ENCODE measurements around the gene UPK3B. TPM values are rescaled to one million over a fixed set of nuclear protein-coding genes. Genes with fewer than 3 reads are reported as not detected.
A peak's percentile ranks its signal among the peaks of the same experiment; 100 is the strongest.
"Not testable (repeated sequence)": the region's sequence is repeated elsewhere in the genome, so short reads cannot be mapped to it uniquely, and the experiment has no call there.

The UPK3B gene
- 0.40 TPM for polyA plus RNA-seq (2013)

GRCh38 chr7:76509931-76510877 is at the start of gene UPK3B:
Gene UPK3B (plus strand): TSS chr7:76510552. CDS start chr7:76510653, 101 bp downstream.
- no peak within 1 kb of the TSS for H3K4me3 ChIP-seq (ENCODE audit: control insufficient read depth in 1 of 7, extremely low read depth in 1 of 7, insufficient read depth in 4 of 7, low read depth in 2 of 7, low read length in 6 of 7)
- DNase-seq: peak in 1 of 3 donors; percentile 11

DNA sequence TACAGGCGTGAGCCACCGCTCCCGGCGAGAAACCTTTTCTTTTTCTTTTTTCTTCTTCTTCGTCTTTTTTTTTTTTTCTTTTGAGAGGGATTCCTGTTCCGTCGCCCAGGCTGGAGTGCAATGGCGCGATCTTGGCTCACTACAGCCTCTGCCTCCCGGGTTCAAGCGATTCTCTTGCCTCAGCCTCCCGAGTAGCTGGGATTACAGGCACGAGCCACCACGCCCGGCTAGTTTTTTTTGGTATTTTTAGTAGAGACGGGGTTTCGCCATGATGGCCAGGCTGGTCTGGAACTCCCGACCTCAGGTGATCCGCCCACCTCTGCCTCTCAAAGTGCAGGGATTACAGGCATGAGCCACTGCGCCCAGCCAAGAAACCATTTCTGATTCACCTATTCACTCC is 49.6 kb upstream of the UPK3B start:
- WGBS (ENCODE audit: insufficient coverage): no CpG with 5 or more reads among the region's 20 CpGs
- H3K4me3 ChIP-seq (ENCODE audit: control insufficient read depth in 1 of 7, extremely low read depth in 1 of 7, insufficient read depth in 4 of 7, low read depth in 2 of 7, low read length in 6 of 7); H3K9me3 ChIP-seq (ENCODE audit: control extremely low read depth in 1 of 5, control insufficient read depth in 4 of 5, insufficient read depth in 2 of 5, low read depth in 1 of 5, low read length in 4 of 5); H3K27me3 ChIP-seq (replicated peaks in 2 of 5; ENCODE audit: control insufficient read depth in 4 of 5, insufficient read depth in 5 of 5, low read length in 4 of 5); DNase-seq; H3K27ac ChIP-seq (ENCODE audit: insufficient read depth in 1 of 2, low read depth in 1 of 2, low read length in 2 of 2, poor library complexity in 1 of 2, severe bottlenecking in 2 of 2); H3K36me3 ChIP-seq (ENCODE audit: control insufficient read depth in 4 of 4, insufficient read depth in 4 of 4, low read length in 3 of 4); CTCF ChIA-PET; H3K4me1 ChIP-seq (ENCODE audit: control extremely low read depth in 1 of 4, control insufficient read depth in 4 of 4, insufficient read depth in 4 of 4, low read length in 3 of 4); POLR2A ChIA-PET: not testable (repeated sequence)

More at GRCh38 chr7:76509931-76510877, at the start of gene UPK3B:
- ChIA-PET POLR2A (no interaction called here), CTCF (no interaction called here)
- peaks cover 0 to 6% (median 5%) of the 10 kb centered on the region in 4 experiments for H3K4me1 ChIP-seq (ENCODE audit: control extremely low read depth in 1 of 4, control insufficient read depth in 4 of 4, insufficient read depth in 4 of 4, low read length in 3 of 4)
- H3K9me3 ChIP-seq (ENCODE audit: control extremely low read depth in 1 of 5, control insufficient read depth in 4 of 5, insufficient read depth in 2 of 5, low read depth in 1 of 5, low read length in 4 of 5): no peaks in the 10 kb centered on the region
- no peak within 1 kb of the TSS for H3K27ac ChIP-seq (ENCODE audit: insufficient read depth in 1 of 2, low read depth in 1 of 2, low read length in 2 of 2, poor library complexity in 1 of 2, severe bottlenecking in 2 of 2)
- H3K27me3 ChIP-seq (replicated peaks in 2 of 5; ENCODE audit: control insufficient read depth in 4 of 5, insufficient read depth in 5 of 5, low read length in 4 of 5): no peaks in the 10 kb centered on the region
- WGBS (ENCODE audit: insufficient coverage): 61% methylated on average over 14 of the region's 20 CpGs
- peaks cover 0 to 16% (median 5%) of the 10 kb centered on the region in 4 experiments for H3K36me3 ChIP-seq (ENCODE audit: control insufficient read depth in 4 of 4, insufficient read depth in 4 of 4, low read length in 3 of 4)

- WGBS (ENCODE audit: insufficient coverage): no CpG with 5 or more reads among the region's 54 CpGs
- H3K27me3 ChIP-seq (replicated peaks in 2 of 5; ENCODE audit: control insufficient read depth in 4 of 5, insufficient read depth in 5 of 5, low read length in 4 of 5); H3K4me1 ChIP-seq (ENCODE audit: control extremely low read depth in 1 of 4, control insufficient read depth in 4 of 4, insufficient read depth in 4 of 4, low read length in 3 of 4); CTCF ChIA-PET; H3K36me3 ChIP-seq (ENCODE audit: control insufficient read depth in 4 of 4, insufficient read depth in 4 of 4, low read length in 3 of 4); POLR2A ChIA-PET; H3K27ac ChIP-seq (ENCODE audit: insufficient read depth in 1 of 2, low read depth in 1 of 2, low read length in 2 of 2, poor library complexity in 1 of 2, severe bottlenecking in 2 of 2); H3K9me3 ChIP-seq (ENCODE audit: control extremely low read depth in 1 of 5, control insufficient read depth in 4 of 5, insufficient read depth in 2 of 5, low read depth in 1 of 5, low read length in 4 of 5); DNase-seq: not testable (repeated sequence)
- H3K4me3 ChIP-seq (ENCODE audit: control insufficient read depth in 1 of 7, extremely low read depth in 1 of 7, insufficient read depth in 4 of 7, low read depth in 2 of 7, low read length in 6 of 7): peak within 1 kb of the TSS in 5 of 7 experiments; percentile 39 to 68 (median 57)
Measured at GRCh38 chr7:76461464-76462101, 48.8 kb upstream of the UPK3B start, which contains the start of gene DTX2. Gene DTX2 (plus strand): TSS chr7:76461709. CDS start chr7:76480510, 18,801 bp downstream.

DNA sequence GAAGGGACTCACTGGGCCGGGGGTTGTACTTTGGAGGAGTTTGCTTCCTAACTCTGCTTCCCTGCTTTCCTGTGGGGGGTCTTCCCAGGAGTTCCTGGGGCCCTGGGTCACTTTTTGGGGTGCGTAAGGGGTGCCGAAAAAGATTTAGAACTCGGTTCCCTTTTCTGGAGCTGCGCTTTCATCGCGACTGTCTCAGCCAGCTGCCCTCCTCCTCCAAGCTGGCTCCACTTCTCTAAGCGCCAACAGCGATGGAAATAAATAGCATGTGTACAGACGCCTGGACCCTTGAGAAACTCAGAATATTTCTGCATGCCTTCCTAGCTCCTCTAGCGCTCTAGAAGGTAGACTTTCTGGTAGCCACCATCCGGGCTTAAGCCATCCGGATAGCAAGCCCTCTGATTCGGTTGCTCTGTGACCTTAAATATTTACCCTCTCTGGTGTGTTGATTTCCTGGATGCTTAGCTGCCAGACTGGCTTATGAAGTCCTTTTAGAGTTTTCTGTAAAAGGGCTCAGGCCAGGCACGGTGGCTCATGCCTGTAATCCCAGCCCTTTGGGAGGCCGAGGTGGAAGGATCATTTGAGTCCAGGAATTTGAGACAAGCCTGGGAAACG is 48.0 kb upstream of the UPK3B start:
- H3K4me1 ChIP-seq (ENCODE audit: control extremely low read depth in 1 of 4, control insufficient read depth in 4 of 4, insufficient read depth in 4 of 4, low read length in 3 of 4); H3K27me3 ChIP-seq (replicated peaks in 2 of 5; ENCODE audit: control insufficient read depth in 4 of 5, insufficient read depth in 5 of 5, low read length in 4 of 5); H3K36me3 ChIP-seq (ENCODE audit: control insufficient read depth in 4 of 4, insufficient read depth in 4 of 4, low read length in 3 of 4); H3K4me3 ChIP-seq (ENCODE audit: control insufficient read depth in 1 of 7, extremely low read depth in 1 of 7, insufficient read depth in 4 of 7, low read depth in 2 of 7, low read length in 6 of 7); H3K9me3 ChIP-seq (ENCODE audit: control extremely low read depth in 1 of 5, control insufficient read depth in 4 of 5, insufficient read depth in 2 of 5, low read depth in 1 of 5, low read length in 4 of 5); CTCF ChIA-PET; DNase-seq; POLR2A ChIA-PET; H3K27ac ChIP-seq (ENCODE audit: insufficient read depth in 1 of 2, low read depth in 1 of 2, low read length in 2 of 2, poor library complexity in 1 of 2, severe bottlenecking in 2 of 2): not testable (repeated sequence)
- no CpG with 5 or more reads among the region's 17 CpGs for WGBS (ENCODE audit: insufficient coverage)

GRCh38 chr7:76464959-76465358 is 45.4 kb upstream of the UPK3B start:
- POLR2A ChIA-PET; H3K4me3 ChIP-seq (ENCODE audit: control insufficient read depth in 1 of 7, extremely low read depth in 1 of 7, insufficient read depth in 4 of 7, low read depth in 2 of 7, low read length in 6 of 7); H3K4me1 ChIP-seq (ENCODE audit: control extremely low read depth in 1 of 4, control insufficient read depth in 4 of 4, insufficient read depth in 4 of 4, low read length in 3 of 4); CTCF ChIA-PET; H3K27ac ChIP-seq (ENCODE audit: insufficient read depth in 1 of 2, low read depth in 1 of 2, low read length in 2 of 2, poor library complexity in 1 of 2, severe bottlenecking in 2 of 2); DNase-seq; H3K27me3 ChIP-seq (replicated peaks in 2 of 5; ENCODE audit: control insufficient read depth in 4 of 5, insufficient read depth in 5 of 5, low read length in 4 of 5); H3K36me3 ChIP-seq (ENCODE audit: control insufficient read depth in 4 of 4, insufficient read depth in 4 of 4, low read length in 3 of 4); H3K9me3 ChIP-seq (ENCODE audit: control extremely low read depth in 1 of 5, control insufficient read depth in 4 of 5, insufficient read depth in 2 of 5, low read depth in 1 of 5, low read length in 4 of 5): not testable (repeated sequence)
- no CpG with 5 or more reads among the region's 5 CpGs for WGBS (ENCODE audit: insufficient coverage)

DNA sequence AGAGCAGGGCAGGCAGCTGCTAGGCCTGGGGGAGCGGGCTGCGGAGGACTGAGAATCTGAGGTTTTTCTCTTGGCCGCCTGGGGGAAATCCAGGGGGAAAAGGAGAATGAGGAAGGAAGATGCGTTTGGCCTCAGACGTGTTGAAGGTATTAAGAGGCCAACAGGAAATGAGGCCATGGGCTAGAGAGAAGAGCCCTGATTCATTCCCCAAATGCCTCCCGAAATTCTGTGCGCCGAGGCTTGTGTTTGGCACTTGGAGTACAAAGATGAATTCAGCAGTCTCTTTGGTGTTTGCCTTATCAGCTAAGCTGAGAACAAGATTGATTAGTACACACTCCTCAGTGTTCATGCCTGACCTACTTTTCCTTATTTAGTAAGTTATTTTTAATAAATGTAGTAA is 44.4 kb upstream of the UPK3B start:
- H3K36me3 ChIP-seq (ENCODE audit: control insufficient read depth in 4 of 4, insufficient read depth in 4 of 4, low read length in 3 of 4); H3K4me3 ChIP-seq (ENCODE audit: control insufficient read depth in 1 of 7, extremely low read depth in 1 of 7, insufficient read depth in 4 of 7, low read depth in 2 of 7, low read length in 6 of 7); H3K9me3 ChIP-seq (ENCODE audit: control extremely low read depth in 1 of 5, control insufficient read depth in 4 of 5, insufficient read depth in 2 of 5, low read depth in 1 of 5, low read length in 4 of 5); POLR2A ChIA-PET; H3K27ac ChIP-seq (ENCODE audit: insufficient read depth in 1 of 2, low read depth in 1 of 2, low read length in 2 of 2, poor library complexity in 1 of 2, severe bottlenecking in 2 of 2); DNase-seq; CTCF ChIA-PET; H3K4me1 ChIP-seq (ENCODE audit: control extremely low read depth in 1 of 4, control insufficient read depth in 4 of 4, insufficient read depth in 4 of 4, low read length in 3 of 4); H3K27me3 ChIP-seq (replicated peaks in 2 of 5; ENCODE audit: control insufficient read depth in 4 of 5, insufficient read depth in 5 of 5, low read length in 4 of 5): not testable (repeated sequence)
- WGBS (ENCODE audit: insufficient coverage): no CpG with 5 or more reads among the region's 8 CpGs
